Measurements from ENCODE around the gene AMACR. TPM values are rescaled to one million over a fixed set of nuclear protein-coding genes. Genes with fewer than 3 reads are reported as not detected.
"Not testable (repeated sequence)": the region's sequence is repeated elsewhere in the genome, so short reads cannot be mapped to it uniquely, and the experiment has no call there.

AMACR gene
- polyA plus RNA-seq, 4 donors, result 13.0 to 168 (median 22.4) TPM

- H3K9me3 ChIP-seq (ENCODE audit: control insufficient read depth in 2 of 2, insufficient read depth in 1 of 2, low read depth in 1 of 2, low read length in 1 of 2), result not testable (repeated sequence)
Measured at GRCh38 chr5:34010146-34010545, 2.3 kb upstream of the AMACR start.

GRCh38 chr5:34009610-34010009, 1.8 kb upstream of the AMACR start:
- H3K36me3 ChIP-seq (ENCODE audit: control insufficient read depth in 3 of 3, insufficient read depth in 2 of 3, low read depth in 1 of 3, low read length in 3 of 3), result no peaks in the 10 kb centered on the region
- FAIRE-seq (no peak), DNase-seq (no peak)
- H3K4me3 ChIP-seq (ENCODE audit: low read depth in 1 of 3, low read length in 3 of 3), result no peak overlapping the region
- peaks cover 2 to 15% (median 3%) of the 10 kb centered on the region in 3 donors for H3K4me1 ChIP-seq (ENCODE audit: control insufficient read depth in 3 of 3, insufficient read depth in 2 of 3, low read depth in 1 of 3, low read length in 2 of 3)
- peaks cover 0 to 7% of the 10 kb centered on the region in 2 donors for H3K9me3 ChIP-seq (ENCODE audit: control insufficient read depth in 2 of 2, insufficient read depth in 1 of 2, low read depth in 1 of 2, low read length in 1 of 2)
- H3K27me3 ChIP-seq (ENCODE audit: control insufficient read depth in 3 of 3, insufficient read depth in 3 of 3, low read length in 3 of 3), result no peaks in the 10 kb centered on the region
- WGBS, 3 donors, result 34 to 82% (median 47%) methylated on average over 1 of the region's 1 CpG
- peak overlapping the region in 1 of 3 donors; percentile 96 for H3K27ac ChIP-seq (ENCODE audit: low read depth in 1 of 3, low read length in 2 of 3)

More at GRCh38 chr5:34010146-34010545, 2.3 kb upstream of the AMACR start:
- not testable (repeated sequence) for H3K27me3 ChIP-seq (ENCODE audit: control insufficient read depth in 3 of 3, insufficient read depth in 3 of 3, low read length in 3 of 3); H3K4me3 ChIP-seq (ENCODE audit: low read depth in 1 of 3, low read length in 3 of 3); H3K36me3 ChIP-seq (ENCODE audit: control insufficient read depth in 3 of 3, insufficient read depth in 2 of 3, low read depth in 1 of 3, low read length in 3 of 3); FAIRE-seq
- Histone ChIP-seq H3K27ac (ENCODE audit: low read depth in 1 of 3, low read length in 2 of 3) (peak overlapping the region in 1 of 3 donors; percentile 96), H3K4me1 (ENCODE audit: control insufficient read depth in 3 of 3, insufficient read depth in 2 of 3, low read depth in 1 of 3, low read length in 2 of 3) (peaks cover 3 to 20% (median 4%) of the 10 kb centered on the region in 3 donors)
- peak; percentile 45 to 51 for DNase-seq
- WGBS, 3 donors, result 15 to 62% (median 24%) methylated on average over 2 of the region's 2 CpGs

GRCh38 chr5:34008802-34009201, 952 bp upstream of the AMACR start:
- no peaks in the 10 kb centered on the region for H3K27me3 ChIP-seq (ENCODE audit: control insufficient read depth in 3 of 3, insufficient read depth in 3 of 3, low read length in 3 of 3)
- DNase-seq, result peak in 1 of 2 donors; percentile 16
- FAIRE-seq, result no peak
- WGBS, 3 donors, result 3 to 14% (median 7%) methylated on average over 1 of the region's 1 CpG
- H3K27ac ChIP-seq (ENCODE audit: low read depth in 1 of 3, low read length in 2 of 3), result peak overlapping the region in 2 of 3 donors; percentile 95 to 96
- peaks cover 0 to 3% (median 0%) of the 10 kb centered on the region in 3 donors for H3K36me3 ChIP-seq (ENCODE audit: control insufficient read depth in 3 of 3, insufficient read depth in 2 of 3, low read depth in 1 of 3, low read length in 3 of 3)
- H3K4me1 ChIP-seq (ENCODE audit: control insufficient read depth in 3 of 3, insufficient read depth in 2 of 3, low read depth in 1 of 3, low read length in 2 of 3), result peaks cover 2 to 14% (median 3%) of the 10 kb centered on the region in 3 donors
- peak overlapping the region in 2 of 3 donors; percentile 64 to 85 for H3K4me3 ChIP-seq (ENCODE audit: low read depth in 1 of 3, low read length in 3 of 3)
- H3K9me3 ChIP-seq (ENCODE audit: control insufficient read depth in 2 of 2, insufficient read depth in 1 of 2, low read depth in 1 of 2, low read length in 1 of 2), result peaks cover 0 to 5% of the 10 kb centered on the region in 2 donors

- 2 to 5% (median 3%) methylated on average over 11 of the region's 11 CpGs for WGBS, 3 donors
- Histone ChIP-seq H3K4me1 (ENCODE audit: control insufficient read depth in 3 of 3, insufficient read depth in 2 of 3, low read depth in 1 of 3, low read length in 2 of 3) (peaks cover 0 to 14% (median 3%) of the 10 kb centered on the region in 3 donors), H3K4me3 (ENCODE audit: low read depth in 1 of 3, low read length in 3 of 3) (peak overlapping the region; percentile 64 to 85 (median 65)), H3K27ac (ENCODE audit: low read depth in 1 of 3, low read length in 2 of 3) (peak overlapping the region; percentile 94 to 96 (median 95)), H3K9me3 (ENCODE audit: control insufficient read depth in 2 of 2, insufficient read depth in 1 of 2, low read depth in 1 of 2, low read length in 1 of 2) (no peaks in the 10 kb centered on the region), H3K27me3 (ENCODE audit: control insufficient read depth in 3 of 3, insufficient read depth in 3 of 3, low read length in 3 of 3) (no peaks in the 10 kb centered on the region), H3K36me3 (ENCODE audit: control insufficient read depth in 3 of 3, insufficient read depth in 2 of 3, low read depth in 1 of 3, low read length in 3 of 3) (peaks cover 0 to 17% (median 6%) of the 10 kb centered on the region in 3 donors)
- no peak for FAIRE-seq
- DNase-seq, result peak in 1 of 2 donors; percentile 11
Measured at GRCh38 chr5:34007201-34007620, 639 bp downstream of the AMACR start.

- Histone ChIP-seq H3K4me1 (ENCODE audit: control insufficient read depth in 3 of 3, insufficient read depth in 2 of 3, low read depth in 1 of 3, low read length in 2 of 3) (peaks cover 0 to 21% (median 3%) of the 10 kb centered on the region in 3 donors), H3K27ac (ENCODE audit: low read depth in 1 of 3, low read length in 2 of 3) (no peak overlapping the region), H3K9me3 (ENCODE audit: control insufficient read depth in 2 of 2, insufficient read depth in 1 of 2, low read depth in 1 of 2, low read length in 1 of 2) (no peaks in the 10 kb centered on the region), H3K4me3 (ENCODE audit: low read depth in 1 of 3, low read length in 3 of 3) (no peak overlapping the region), H3K36me3 (ENCODE audit: control insufficient read depth in 3 of 3, insufficient read depth in 2 of 3, low read depth in 1 of 3, low read length in 3 of 3) (peaks cover 0 to 23% (median 6%) of the 10 kb centered on the region in 3 donors), H3K27me3 (ENCODE audit: control insufficient read depth in 3 of 3, insufficient read depth in 3 of 3, low read length in 3 of 3) (no peaks in the 10 kb centered on the region)
- WGBS, 3 donors, result 91 to 98% (median 95%) methylated on average over 4 of the region's 4 CpGs
- FAIRE-seq (no peak), DNase-seq (no peak)
Measured at GRCh38 chr5:34005681-34006080, 2.2 kb downstream of the AMACR start.

- no peaks in the 10 kb centered on the region for H3K27me3 ChIP-seq (ENCODE audit: control insufficient read depth in 3 of 3, insufficient read depth in 3 of 3, low read length in 3 of 3)
- FAIRE-seq, result no peak
- no peak for DNase-seq
- H3K4me1 ChIP-seq (ENCODE audit: control insufficient read depth in 3 of 3, insufficient read depth in 2 of 3, low read depth in 1 of 3, low read length in 2 of 3), result peaks cover 0 to 21% (median 3%) of the 10 kb centered on the region in 3 donors
- no peak overlapping the region for H3K27ac ChIP-seq (ENCODE audit: low read depth in 1 of 3, low read length in 2 of 3)
- no peaks in the 10 kb centered on the region for H3K9me3 ChIP-seq (ENCODE audit: control insufficient read depth in 2 of 2, insufficient read depth in 1 of 2, low read depth in 1 of 2, low read length in 1 of 2)
- H3K4me3 ChIP-seq (ENCODE audit: low read depth in 1 of 3, low read length in 3 of 3), result no peak overlapping the region
- H3K36me3 ChIP-seq (ENCODE audit: control insufficient read depth in 3 of 3, insufficient read depth in 2 of 3, low read depth in 1 of 3, low read length in 3 of 3), result peaks cover 0 to 23% (median 6%) of the 10 kb centered on the region in 3 donors
- 82 to 94% (median 90%) methylated on average over 4 of the region's 4 CpGs for WGBS, 3 donors
Measured at GRCh38 chr5:34005211-34005610, 2.6 kb downstream of the AMACR start.

- H3K4me1 ChIP-seq (ENCODE audit: control insufficient read depth in 3 of 3, insufficient read depth in 2 of 3, low read depth in 1 of 3, low read length in 2 of 3), result peaks cover 0 to 17% (median 3%) of the 10 kb centered on the region in 3 donors
- H3K36me3 ChIP-seq (ENCODE audit: control insufficient read depth in 3 of 3, insufficient read depth in 2 of 3, low read depth in 1 of 3, low read length in 3 of 3), result peaks cover 0 to 23% (median 6%) of the 10 kb centered on the region in 3 donors
- DNase-seq, result no peak
- no peaks in the 10 kb centered on the region for H3K27me3 ChIP-seq (ENCODE audit: control insufficient read depth in 3 of 3, insufficient read depth in 3 of 3, low read length in 3 of 3)
- H3K27ac ChIP-seq (ENCODE audit: low read depth in 1 of 3, low read length in 2 of 3), result no peak overlapping the region
- 93 to 94% (median 93%) methylated on average over 4 of the region's 4 CpGs for WGBS, 3 donors
- no peak overlapping the region for H3K4me3 ChIP-seq (ENCODE audit: low read depth in 1 of 3, low read length in 3 of 3)
- FAIRE-seq, result no peak
- no peaks in the 10 kb centered on the region for H3K9me3 ChIP-seq (ENCODE audit: control insufficient read depth in 2 of 2, insufficient read depth in 1 of 2, low read depth in 1 of 2, low read length in 1 of 2)
Measured at GRCh38 chr5:34003941-34004340, 3.9 kb downstream of the AMACR start.

GRCh38 chr5:34002629-34003328, 5.1 kb downstream of the AMACR start:
- 97 to 98% (median 98%) methylated on average over 10 of the region's 10 CpGs for WGBS, 3 donors
- FAIRE-seq, result no peak
- H3K4me1 ChIP-seq (ENCODE audit: control insufficient read depth in 3 of 3, insufficient read depth in 2 of 3, low read depth in 1 of 3, low read length in 2 of 3), result peaks cover 0 to 14% (median 3%) of the 10 kb centered on the region in 3 donors
- no peaks in the 10 kb centered on the region for H3K27me3 ChIP-seq (ENCODE audit: control insufficient read depth in 3 of 3, insufficient read depth in 3 of 3, low read length in 3 of 3)
- no peak for DNase-seq
- no peak overlapping the region for H3K27ac ChIP-seq (ENCODE audit: low read depth in 1 of 3, low read length in 2 of 3)
- H3K36me3 ChIP-seq (ENCODE audit: control insufficient read depth in 3 of 3, insufficient read depth in 2 of 3, low read depth in 1 of 3, low read length in 3 of 3), result peaks cover 2 to 26% (median 6%) of the 10 kb centered on the region in 3 donors
- no peaks in the 10 kb centered on the region for H3K9me3 ChIP-seq (ENCODE audit: control insufficient read depth in 2 of 2, insufficient read depth in 1 of 2, low read depth in 1 of 2, low read length in 1 of 2)
- no peak overlapping the region for H3K4me3 ChIP-seq (ENCODE audit: low read depth in 1 of 3, low read length in 3 of 3)

Measured in small intestine (tissue), 7 donors.